SK-N-MC (cell line): Measurements from ENCODE around the gene PRKX.

ENCODE experiments used
- EZH2 ChIP-seq: fragments of 200-600 bp; sonication (generic); IDR thresholded peaks from one replicate; pipeline ENCODE4 v1.6.1; 2017; ENCODE audit warnings: antibody characterized with exemption
- POLR2AphosphoS5 ChIP-seq: IDR thresholded peaks from 2 replicates; pipeline ENCODE4 v1.6.1; 2012; ENCODE audit warnings: mild to moderate bottlenecking, low read depth, low read length, borderline replicate concordance

- TF ChIP-seq EZH2 (no peak), POLR2AphosphoS5 (no peak)
Observed at GRCh38 chrX:3706481-3706880, 7.0 kb downstream of the PRKX start.
